Body of pancreas (tissue), 4 donors: ENCODE measurements around the gene MED12L. TPM values are rescaled to one million over a fixed set of nuclear protein-coding genes. Genes with fewer than 3 reads are reported as not detected.

Experiments
- ATAC-seq: fragments of 150-250 bp; one replicate; pipeline ENCODE4 v1.9.1; 2016
- DNase-seq, 4 donors: peaks; one replicate each; pipeline ENCODE4 v3.0.0-alpha.2; 2019
- H3K27ac ChIP-seq, 4 donors: fragments of 200-600 bp; sonication (generic); 1 replicate in 3 of 4; 2 replicates in 1 of 4; pipeline versions ENCODE4 v1.5.1 to v1.6.1; 2016 to 2019; ENCODE audit warnings: mild to moderate bottlenecking in 1 of 4, mixed read lengths in 1 of 4, moderate library complexity in 1 of 4
- H3K27me3 ChIP-seq, 2 donors: fragments of 200-600 bp; sonication (generic); one replicate each; pipeline ENCODE4 v1.6.0; 2016; ENCODE audit warnings: mild to moderate bottlenecking in 1 of 2
- H3K36me3 ChIP-seq, 2 donors: fragments of 200-600 bp; sonication (generic); replicated peaks in 1 of 2; 2 replicates each; pipeline ENCODE4 v1.5.1; 2016; ENCODE audit warnings: low read depth in 2 of 2; ENCODE audit not compliant: insufficient read depth in 1 of 2
- H3K4me1 ChIP-seq: fragments of 200-600 bp; sonication (generic); one replicate; pipeline ENCODE4 v1.6.0; 2016
- H3K4me3 ChIP-seq, 2 donors: fragments of 200-600 bp; sonication (generic); 1 replicate in 1 of 2; 2 replicates in 1 of 2; pipeline ENCODE4 v1.5.1; 2016 to 2019
- H3K9me3 ChIP-seq, 3 donors: fragments of 200-600 bp; sonication (generic); 1 replicate in 2 of 3; 2 replicates in 1 of 3; pipeline ENCODE4 v1.5.1; 2016
- CTCF ChIP-seq, 7 experiments: fragments of 450-650 bp in 4 of 7; fragments of 200-600 bp in 3 of 7; sonication (generic) in 3 of 7; IDR thresholded peaks; one replicate each; pipeline ENCODE4 v1.5.1; 2016 to 2019; ENCODE audit warnings: antibody characterized with exemption in 7 of 7
- POLR2A ChIP-seq, 3 donors: fragments of 450-650 bp; IDR thresholded peaks; one replicate each; pipeline ENCODE4 v1.6.1; 2016; ENCODE audit warnings: antibody characterized with exemption in 3 of 3, mild to moderate bottlenecking in 2 of 3
- WGBS, 2 donors: methylation state at CpG; one replicate each; pipeline ENCODE4 v1.1.5; 2017; 5-methylcytosine and 5-hydroxymethylcytosine counted together
- intact Hi-C: fragments of 100-400 bp; cut with DNase I; formaldehyde crosslinking; loops from one replicate; pipeline ENCODE4 v1.15.1; 2023
- total RNA-seq, 2 donors: library from RNA; depleted of rRNA; stranded (reverse); fragments of >200 nt; gene quantifications; one replicate each; pipeline ENCODE4 v1.1.0, GENCODE V29; 2016

MED12L gene
- total RNA-seq, 2 donors from 2014 or later: 0.33 to 0.78 TPM

DNA sequence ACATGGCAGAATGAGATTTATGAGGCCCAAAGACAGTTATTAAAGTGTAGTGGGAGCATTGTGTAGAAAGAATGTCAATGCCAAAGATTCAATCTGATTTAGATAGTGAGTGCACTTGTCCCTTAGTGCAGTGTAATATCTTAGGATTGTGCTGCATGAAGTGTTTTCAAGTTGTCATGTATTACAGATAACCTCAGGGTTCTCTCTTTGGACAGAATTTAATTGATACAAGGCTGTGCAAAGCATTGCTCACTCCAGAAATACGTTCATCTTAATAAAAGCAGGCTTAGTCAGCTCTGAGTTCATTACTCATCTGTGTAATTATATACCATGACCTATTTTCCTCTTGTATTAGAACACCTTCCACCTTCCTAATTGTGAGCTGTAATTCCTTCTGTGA lies 133.6 kb downstream of the MED12L start:
- TF ChIP-seq CTCF (IDR thresholded peaks at IDR 0.05) (no peak), POLR2A (IDR thresholded peaks at IDR 0.05) (no peak)
- DNase-seq (no peak), ATAC-seq (no peak)
- 20 to 42% methylated on average over 1 of the region's 1 CpG for WGBS, 2 donors
- H3K4me1 ChIP-seq: no peaks in the 10 kb centered on the region
- H3K9me3 ChIP-seq: no peaks in the 10 kb centered on the region
- H3K4me3 ChIP-seq: no peak overlapping the region
- no peaks in the 10 kb centered on the region for H3K27me3 ChIP-seq
- H3K36me3 ChIP-seq: no peaks in the 10 kb centered on the region
- intact Hi-C loops: no loop called here
- H3K27ac ChIP-seq: no peak overlapping the region

DNA sequence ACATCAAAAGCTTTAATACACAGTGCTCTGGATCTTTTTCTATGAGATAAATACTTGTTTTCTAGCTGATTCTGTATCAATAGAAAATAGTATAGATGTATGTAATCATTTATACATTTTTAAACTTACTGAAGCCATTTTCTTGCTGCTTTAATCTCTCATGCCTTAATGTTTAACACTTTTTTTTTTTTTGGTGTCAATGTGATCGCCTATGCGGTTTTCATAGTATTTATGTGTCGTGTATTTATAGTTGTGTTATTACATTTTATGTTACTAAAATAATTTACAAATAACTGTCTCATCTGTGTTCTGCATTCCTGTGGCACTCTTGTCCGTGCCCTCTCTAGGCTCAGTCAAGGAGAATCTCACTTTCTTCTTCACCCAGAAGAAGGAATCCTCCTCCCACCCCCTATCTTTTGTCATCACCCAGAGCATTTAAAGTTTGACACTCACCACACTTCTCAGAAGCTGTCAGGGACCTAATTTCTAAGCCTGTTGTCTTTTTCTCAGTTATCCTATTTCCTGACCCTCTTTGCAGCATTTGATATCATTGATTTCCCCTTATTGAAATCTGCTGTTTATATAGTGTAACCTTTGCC lies 138.9 kb downstream of the MED12L start:
- Histone ChIP-seq H3K9me3 (no peaks in the 10 kb centered on the region), H3K27ac (no peak overlapping the region), H3K4me3 (no peak overlapping the region), H3K27me3 (no peaks in the 10 kb centered on the region), H3K4me1 (peaks cover 10% of the 10 kb centered on the region), H3K36me3 (no peaks in the 10 kb centered on the region)
- WGBS, 2 donors: 71 to 83% methylated on average over 4 of the region's 4 CpGs
- ATAC-seq (no peak), DNase-seq (no peak)
- TF ChIP-seq CTCF (IDR thresholded peaks at IDR 0.05) (no peak), POLR2A (IDR thresholded peaks at IDR 0.05) (no peak)
- intact Hi-C loops: no loop called here

DNA sequence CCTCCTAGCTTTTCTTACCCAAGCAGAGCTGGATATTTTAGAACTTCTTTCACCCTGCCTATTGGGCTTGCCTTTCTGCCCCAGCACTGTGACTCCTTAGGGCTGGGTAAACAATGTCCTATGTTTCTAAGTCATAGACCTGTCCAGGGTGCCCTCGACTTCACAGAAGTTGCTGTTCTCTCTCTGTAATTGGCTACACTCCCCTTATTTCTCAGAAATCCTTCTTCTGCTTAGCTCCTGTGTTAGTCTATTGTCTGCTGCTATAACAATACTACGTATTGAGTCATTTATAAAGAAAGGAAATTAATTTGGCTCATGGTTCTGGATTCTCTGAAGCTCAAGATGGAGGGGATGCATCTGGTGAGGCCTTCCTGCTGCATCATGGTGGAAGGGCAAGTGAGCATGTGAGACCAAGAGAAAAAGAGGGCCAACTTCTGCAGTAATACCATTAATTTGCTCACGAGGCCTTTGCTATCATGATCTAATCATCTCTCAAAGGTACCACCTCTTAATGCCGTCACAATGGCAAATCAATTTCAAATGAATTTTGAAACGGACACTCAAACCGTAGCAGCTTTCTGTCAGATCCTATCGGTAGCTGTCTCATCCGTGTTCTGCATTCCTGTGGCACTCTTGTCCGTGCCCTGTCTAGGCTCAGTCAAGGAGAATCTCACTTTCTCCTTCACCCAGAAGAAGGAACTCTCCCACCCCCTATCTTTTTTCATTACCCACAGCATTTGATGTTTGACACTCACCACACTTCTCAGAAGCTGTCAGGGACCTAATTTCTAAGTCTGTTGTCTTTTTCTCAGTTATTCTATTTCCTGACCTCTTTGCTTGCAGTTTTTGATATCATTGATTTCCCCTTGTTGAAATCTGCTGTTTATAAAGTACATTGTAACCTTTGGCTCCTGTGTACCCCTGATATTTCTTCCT lies 139.8 kb downstream of the MED12L start:
- 70% methylated on average over 9 of the region's 9 CpGs for WGBS, 2 donors
- Histone ChIP-seq H3K9me3 (no peaks in the 10 kb centered on the region), H3K36me3 (no peaks in the 10 kb centered on the region), H3K27ac (no peak overlapping the region), H3K27me3 (no peaks in the 10 kb centered on the region), H3K4me1 (peaks cover 10% of the 10 kb centered on the region), H3K4me3 (no peak overlapping the region)
- ATAC-seq (no peak), DNase-seq (no peak)
- TF ChIP-seq CTCF (IDR thresholded peaks at IDR 0.05): no peak
- TF ChIP-seq POLR2A (IDR thresholded peaks at IDR 0.05): no peak
- intact Hi-C loops: loop anchor here (5.0 kb wide), 1 partner anchor 62 kb away; no protein-coding TSS in a partner anchor

DNA sequence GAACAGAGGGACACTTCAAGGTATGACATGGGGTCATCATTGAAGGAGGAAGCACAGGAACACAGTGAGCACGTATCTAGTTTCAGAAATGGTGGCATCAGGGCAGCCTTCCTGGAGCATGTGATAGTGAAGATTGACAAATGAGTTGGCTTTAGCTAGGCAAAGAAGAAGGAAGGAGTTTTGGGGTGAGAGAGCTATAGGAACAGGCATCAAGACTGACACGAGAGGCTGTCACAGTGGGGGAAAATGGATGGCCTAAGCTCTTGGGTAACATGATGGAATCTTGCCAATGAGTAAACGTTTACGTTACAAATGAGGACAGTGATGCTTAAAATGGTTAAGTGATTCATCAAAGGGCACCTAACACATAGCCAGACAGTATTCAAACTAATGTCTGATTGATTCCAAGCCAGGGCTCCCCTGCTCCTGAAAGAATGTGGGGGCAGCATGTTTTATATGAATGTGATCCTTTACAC lies 140.7 kb downstream of the MED12L start:
- no peak for DNase-seq
- WGBS, 2 donors: 26 to 37% methylated on average over 4 of the region's 4 CpGs
- Histone ChIP-seq H3K27ac (no peak overlapping the region), H3K27me3 (no peaks in the 10 kb centered on the region), H3K9me3 (no peaks in the 10 kb centered on the region), H3K36me3 (no peaks in the 10 kb centered on the region), H3K4me3 (no peak overlapping the region), H3K4me1 (peaks cover 10% of the 10 kb centered on the region)
- intact Hi-C loops: loop anchor here (5.0 kb wide), 1 partner anchor 61 kb away; no protein-coding TSS in a partner anchor
- ATAC-seq: no peak
- TF ChIP-seq POLR2A (IDR thresholded peaks at IDR 0.05): no peak
- TF ChIP-seq CTCF (IDR thresholded peaks at IDR 0.05): no peak
